B cell (primary cell): ENCODE results near the gene ARHGAP4.

Experiments used
- EZH2 ChIP-seq: IDR thresholded peaks from 2 replicates; pipeline ENCODE4 v1.6.1; 2012; ENCODE audit warnings: borderline replicate concordance, low read depth, mild to moderate bottlenecking, moderate library complexity, low read length; ENCODE audit not compliant: insufficient read depth, poor library complexity, severe bottlenecking
- TF ChIP-seq, protein P1 (sequence below): fragments of 200-600 bp; IDR thresholded peaks from one replicate; pipeline ENCODE4 v1.8.0; 2022; ENCODE audit warnings: antibody characterized with exemption, mild to moderate bottlenecking

DNA sequence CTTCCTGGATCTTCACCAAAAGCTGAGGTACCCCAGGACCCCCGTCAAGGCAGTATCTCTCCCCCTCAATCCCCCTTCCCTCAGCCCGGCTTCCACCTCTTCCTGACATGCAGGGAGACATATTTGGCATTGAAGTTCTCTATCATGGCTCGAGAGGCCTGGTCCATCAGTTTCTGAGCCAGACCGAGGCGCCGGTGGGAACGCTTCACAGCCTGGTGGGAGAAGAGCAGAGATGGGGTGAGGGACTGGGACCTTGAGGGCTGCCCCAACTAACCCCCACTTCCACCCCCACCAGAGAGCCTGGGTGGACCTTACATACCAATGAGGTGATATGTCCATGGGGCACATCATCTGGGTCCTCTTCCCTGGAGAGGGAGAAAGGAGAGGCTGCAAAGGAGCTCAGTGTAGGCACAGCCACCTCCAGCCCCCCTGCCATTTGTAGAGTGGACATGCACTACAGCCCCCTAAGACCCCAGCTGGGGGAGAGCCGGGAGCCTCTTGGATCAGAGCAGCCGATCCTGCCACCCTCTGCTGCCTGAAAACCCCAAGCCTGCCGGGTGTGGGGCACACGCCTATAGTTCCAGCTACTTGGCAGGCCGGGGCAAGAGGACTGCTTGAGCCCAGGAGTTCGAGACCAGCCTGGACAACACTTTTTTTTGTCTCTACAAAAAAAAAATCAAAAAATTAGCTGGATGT, 6.3 kb upstream of the ARHGAP4 start:
- TF ChIP-seq, protein P1, sequence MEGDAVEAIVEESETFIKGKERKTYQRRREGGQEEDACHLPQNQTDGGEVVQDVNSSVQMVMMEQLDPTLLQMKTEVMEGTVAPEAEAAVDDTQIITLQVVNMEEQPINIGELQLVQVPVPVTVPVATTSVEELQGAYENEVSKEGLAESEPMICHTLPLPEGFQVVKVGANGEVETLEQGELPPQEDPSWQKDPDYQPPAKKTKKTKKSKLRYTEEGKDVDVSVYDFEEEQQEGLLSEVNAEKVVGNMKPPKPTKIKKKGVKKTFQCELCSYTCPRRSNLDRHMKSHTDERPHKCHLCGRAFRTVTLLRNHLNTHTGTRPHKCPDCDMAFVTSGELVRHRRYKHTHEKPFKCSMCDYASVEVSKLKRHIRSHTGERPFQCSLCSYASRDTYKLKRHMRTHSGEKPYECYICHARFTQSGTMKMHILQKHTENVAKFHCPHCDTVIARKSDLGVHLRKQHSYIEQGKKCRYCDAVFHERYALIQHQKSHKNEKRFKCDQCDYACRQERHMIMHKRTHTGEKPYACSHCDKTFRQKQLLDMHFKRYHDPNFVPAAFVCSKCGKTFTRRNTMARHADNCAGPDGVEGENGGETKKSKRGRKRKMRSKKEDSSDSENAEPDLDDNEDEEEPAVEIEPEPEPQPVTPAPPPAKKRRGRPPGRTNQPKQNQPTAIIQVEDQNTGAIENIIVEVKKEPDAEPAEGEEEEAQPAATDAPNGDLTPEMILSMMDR: no peak
- TF ChIP-seq EZH2: no peak
